AG04450 (cell line): ENCODE measurements around the gene SDE2. TPM values are rescaled to one million over a fixed set of nuclear protein-coding genes. Genes with fewer than 3 reads are reported as not detected.
A peak's percentile ranks its signal among the peaks of the same experiment; 100 is the strongest.

Experiments
- CTCF ChIA-PET: fragments of 300-600, 350-600 bp; formaldehyde crosslinking; extraction: SDS; loops from one replicate; lab custom pipeline; 2022; ENCODE audit warnings: antibody characterized with exemption, inconsistent platforms; lab: Charles Lee
- POLR2A ChIA-PET: fragments of 350-600 bp; formaldehyde crosslinking; extraction: SDS; loops from one replicate; lab custom pipeline; 2021; ENCODE audit warnings: antibody characterized with exemption, inconsistent platforms; lab: Yijun Ruan, JAX
- DNase-seq: peaks from one replicate; pipeline ENCODE4 v3.0.0-alpha.2; 2011; ENCODE audit warnings: low read depth, low spot score
- H3K27ac ChIP-seq: one replicate; pipeline ENCODE4 v1.5.1; 2012; ENCODE audit warnings: low read depth, low read length, control low read depth
- H3K27me3 ChIP-seq: one replicate; pipeline ENCODE4 v1.6.0; 2012; ENCODE audit warnings: low read length; ENCODE audit not compliant: control insufficient read depth, insufficient read depth
- H3K4me3 ChIP-seq: 2 replicates; pipeline ENCODE4 v1.5.1; 2011; ENCODE audit warnings: mild to moderate bottlenecking, low read depth, low read length, control low read depth
- H3K9me3 ChIP-seq: 2 replicates; pipeline ENCODE4 v1.5.1; 2012; ENCODE audit warnings: low read length; ENCODE audit not compliant: control insufficient read depth, insufficient read depth
- polyA plus RNA-seq: library from polyadenylated mRNA; depleted of rRNA; stranded (reverse); fragments of >200 nt; gene quantifications from 2 replicates; pipeline ENCODE4 v1.2.3, GENCODE V29; 2011
- TF ChIP-seq, protein P1 (sequence below): IDR thresholded peaks from 2 replicates; pipeline ENCODE4 v1.5.1; 2011; ENCODE audit warnings: low read depth, low read length, control low read depth, inconsistent platforms

Gene SDE2
- polyA plus RNA-seq, 1 experiment: 15.9 TPM

DNA sequence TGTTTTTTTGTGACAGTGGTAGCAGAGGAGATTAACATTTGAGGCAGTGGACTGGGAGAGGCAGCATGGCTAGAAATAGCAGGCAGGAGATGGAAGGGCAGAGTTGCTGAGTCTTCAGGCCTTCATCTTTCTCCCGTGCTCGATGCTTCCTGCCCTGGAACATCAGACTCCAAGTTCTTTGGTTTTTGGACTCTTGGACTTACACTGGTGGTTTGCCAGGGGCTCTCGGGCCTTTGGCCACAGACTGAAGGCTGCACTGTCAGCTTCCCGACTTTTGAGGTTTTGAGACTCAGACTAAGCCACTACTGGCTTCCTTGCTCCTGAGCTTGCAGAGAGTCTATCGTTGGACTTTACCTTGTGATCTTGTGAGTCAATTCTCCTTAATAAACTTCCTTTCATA, 33.9 kb downstream of the SDE2 start:
- H3K27me3 ChIP-seq: peaks cover 8% of the 10 kb centered on the region
- no peak overlapping the region for H3K4me3 ChIP-seq
- H3K9me3 ChIP-seq: no peaks in the 10 kb centered on the region; the same call in 1 of the 2 replicates
- ChIA-PET CTCF (interaction anchor here (0.6 kb wide), 1 partner anchor 14 kb away, joined by 3 read pairs; no protein-coding TSS in a partner anchor), POLR2A (no interaction called here)
- TF ChIP-seq, protein P1, sequence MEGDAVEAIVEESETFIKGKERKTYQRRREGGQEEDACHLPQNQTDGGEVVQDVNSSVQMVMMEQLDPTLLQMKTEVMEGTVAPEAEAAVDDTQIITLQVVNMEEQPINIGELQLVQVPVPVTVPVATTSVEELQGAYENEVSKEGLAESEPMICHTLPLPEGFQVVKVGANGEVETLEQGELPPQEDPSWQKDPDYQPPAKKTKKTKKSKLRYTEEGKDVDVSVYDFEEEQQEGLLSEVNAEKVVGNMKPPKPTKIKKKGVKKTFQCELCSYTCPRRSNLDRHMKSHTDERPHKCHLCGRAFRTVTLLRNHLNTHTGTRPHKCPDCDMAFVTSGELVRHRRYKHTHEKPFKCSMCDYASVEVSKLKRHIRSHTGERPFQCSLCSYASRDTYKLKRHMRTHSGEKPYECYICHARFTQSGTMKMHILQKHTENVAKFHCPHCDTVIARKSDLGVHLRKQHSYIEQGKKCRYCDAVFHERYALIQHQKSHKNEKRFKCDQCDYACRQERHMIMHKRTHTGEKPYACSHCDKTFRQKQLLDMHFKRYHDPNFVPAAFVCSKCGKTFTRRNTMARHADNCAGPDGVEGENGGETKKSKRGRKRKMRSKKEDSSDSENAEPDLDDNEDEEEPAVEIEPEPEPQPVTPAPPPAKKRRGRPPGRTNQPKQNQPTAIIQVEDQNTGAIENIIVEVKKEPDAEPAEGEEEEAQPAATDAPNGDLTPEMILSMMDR: no peak
- no peak overlapping the region for H3K27ac ChIP-seq
- no peak for DNase-seq

DNA sequence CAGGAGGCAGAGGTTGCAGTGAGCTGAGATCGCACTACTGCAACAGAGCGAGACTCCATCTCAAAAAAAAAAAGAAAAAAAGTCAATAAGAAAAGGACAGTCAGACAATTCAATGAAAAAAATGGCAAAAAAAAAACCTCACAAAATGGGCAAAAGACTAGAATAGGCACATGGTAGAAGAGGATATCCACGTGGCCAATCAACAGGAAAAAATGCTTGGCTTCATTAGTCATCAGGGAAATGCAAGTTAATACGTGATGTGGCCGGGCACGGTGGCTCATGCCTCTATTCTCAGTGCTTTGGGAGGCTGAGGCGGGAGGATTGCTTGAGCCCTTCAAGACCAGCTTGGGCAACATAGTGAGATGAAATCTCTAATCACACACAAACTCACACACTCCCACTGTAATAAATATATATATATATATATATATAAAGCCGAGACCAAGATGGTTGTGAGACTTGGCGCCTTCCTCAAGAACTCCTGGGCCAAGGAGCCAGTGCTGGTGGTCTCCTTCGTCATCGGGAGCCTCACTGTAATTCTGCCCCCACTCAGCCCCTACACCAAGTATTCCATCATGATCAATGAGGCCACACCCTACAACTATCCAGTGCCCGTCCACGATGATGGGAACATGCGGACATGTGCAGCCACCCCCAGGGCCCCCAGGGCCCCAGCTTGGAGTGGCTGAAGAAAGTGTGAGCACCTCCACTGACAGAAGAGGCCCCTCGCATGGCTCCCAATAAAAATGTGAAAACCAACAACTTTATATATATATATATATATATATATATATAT, 35.2 kb downstream of the SDE2 start:
- CTCF ChIA-PET: interaction anchor here (1.2 kb wide), 1 partner anchor 9 kb away, joined by 3 read pairs; no protein-coding TSS in a partner anchor
- H3K9me3 ChIP-seq: no peaks in the 10 kb centered on the region; the same call in 1 of the 2 replicates

DNA sequence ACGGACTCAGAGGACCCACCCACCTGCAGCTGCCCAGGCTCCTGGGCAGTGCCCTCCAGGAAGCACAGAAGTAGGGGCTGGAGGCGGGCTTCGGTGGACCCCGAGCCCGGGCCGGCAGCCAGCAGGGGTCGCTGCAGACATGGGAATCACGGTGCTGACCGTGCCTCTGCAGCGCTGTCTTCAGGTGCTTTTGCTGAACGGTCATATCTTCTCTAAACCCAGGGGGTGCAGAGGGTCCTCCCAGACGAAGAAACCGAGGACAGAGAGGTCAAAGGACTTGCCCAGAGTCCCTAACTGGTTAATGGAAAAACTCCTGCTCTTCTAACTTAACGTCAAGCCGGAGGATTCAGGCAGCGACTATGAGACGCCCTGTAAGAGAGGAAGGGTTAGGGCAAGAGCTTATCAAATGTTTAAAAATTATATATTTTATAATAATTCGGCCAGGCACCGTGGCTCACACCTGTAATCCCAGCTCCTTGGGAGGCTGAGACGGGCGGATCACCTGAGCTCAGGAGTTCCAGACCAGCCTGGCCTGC, 36.6 kb downstream of the SDE2 start:
- no peak overlapping the region for H3K4me3 ChIP-seq
- TF ChIP-seq, protein P1: peak; percentile 57
- no peaks in the 10 kb centered on the region; the same call in 1 of the 2 replicates for H3K9me3 ChIP-seq
- peaks cover 8% of the 10 kb centered on the region for H3K27me3 ChIP-seq
- no peak for DNase-seq
- ChIA-PET CTCF (interaction anchor here (0.8 to 1.2 kb wide), 4 partner anchors 10 to 48 kb away, joined by 3 to 4 read pairs (median 4); no protein-coding TSS in a partner anchor), POLR2A (interaction anchor here (1.5 kb wide), 1 partner anchor 38 kb away, joined by 4 read pairs; the partner anchor contains the start of gene PYCR2)
- H3K27ac ChIP-seq: no peak overlapping the region

More for the DNA sequence above, 35.2 kb downstream of the SDE2 start:
- Histone ChIP-seq H3K4me3 (no peak overlapping the region), H3K27me3 (peaks cover 8% of the 10 kb centered on the region), H3K27ac (no peak overlapping the region)
- no peak for DNase-seq
- TF ChIP-seq, protein P1: no peak
- POLR2A ChIA-PET: interaction anchor here (0.7 to 1.5 kb wide), 2 partner anchors 40 to 200 kb away, joined by 3 to 4 read pairs; partner anchors contain the start of gene PYCR2

DNA sequence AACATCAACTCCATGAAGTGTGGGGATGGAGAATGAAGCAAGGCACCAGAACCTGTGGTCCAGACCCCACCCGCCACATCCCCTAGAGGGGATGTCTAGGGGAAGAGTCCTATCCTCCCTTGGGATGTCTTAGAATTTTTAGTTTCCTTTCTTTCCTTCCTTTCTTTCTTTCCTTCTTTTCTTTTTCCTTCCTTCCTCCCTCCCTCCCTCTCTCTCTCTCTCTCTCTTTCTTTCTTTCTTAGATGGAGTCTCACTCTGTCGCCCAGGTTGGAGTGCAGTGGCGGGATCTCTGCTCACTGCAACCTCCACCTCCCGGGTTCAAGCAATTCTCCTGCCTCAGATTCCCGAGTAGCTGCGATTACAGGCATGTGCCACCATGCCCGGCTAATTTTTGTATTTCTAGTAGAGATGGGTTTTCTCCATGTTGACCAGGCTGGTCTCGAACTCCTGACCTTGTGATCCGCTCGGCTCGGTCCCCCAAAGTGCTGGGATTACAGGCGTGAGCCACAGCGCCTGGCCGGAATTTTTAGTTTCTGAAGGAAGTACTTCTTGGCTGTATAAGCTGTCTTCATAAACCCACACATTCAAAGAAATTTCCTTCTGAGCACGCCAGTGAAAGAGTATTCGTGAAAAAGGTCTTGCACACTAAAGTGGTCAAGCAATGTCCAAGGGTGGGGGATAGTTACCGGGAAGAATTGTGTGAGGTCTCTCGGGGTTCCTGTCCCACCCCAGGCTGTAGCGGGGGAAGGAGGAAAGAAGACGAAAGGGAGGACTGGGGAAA, 37.3 kb downstream of the SDE2 start:
- Histone ChIP-seq H3K27ac (no peak overlapping the region), H3K9me3 (no peaks in the 10 kb centered on the region; the same call in 1 of the 2 replicates), H3K27me3 (peaks cover 8% of the 10 kb centered on the region), H3K4me3 (no peak overlapping the region)
- ChIA-PET CTCF (interaction anchor here (0.8 to 1.9 kb wide), 6 partner anchors 10 to 487 kb away, joined by 3 to 6 read pairs (median 4); no protein-coding TSS in a partner anchor), POLR2A (interaction anchor here (1.5 kb wide), 1 partner anchor 38 kb away, joined by 4 read pairs; the partner anchor contains the start of gene PYCR2)
- TF ChIP-seq, protein P1: no peak
- no peak for DNase-seq
